Ascending aorta (tissue), 2 donors: ENCODE measurements around the gene CEL. TPM values are rescaled to one million over a fixed set of nuclear protein-coding genes. Genes with fewer than 3 reads are reported as not detected.

Experiments
- DNase-seq, 2 donors: peaks; one replicate each; pipeline ENCODE4 v3.0.0-alpha.2; 2019; ENCODE audit warnings: low spot score in 2 of 2
- H3K27ac ChIP-seq, 2 donors: fragments of 200-600 bp; sonication (generic); one replicate each; pipeline ENCODE4 v1.5.1; 2016 to 2017; ENCODE audit warnings: mild to moderate bottlenecking in 1 of 2
- H3K27me3 ChIP-seq: fragments of 200-600 bp; sonication (generic); one replicate; pipeline ENCODE4 v1.5.1; 2017
- H3K36me3 ChIP-seq, 2 donors: fragments of 200-600 bp; sonication (generic); one replicate each; pipeline ENCODE4 v1.5.1; 2016
- H3K4me1 ChIP-seq, 2 donors: fragments of 200-600 bp; sonication (generic); one replicate each; pipeline ENCODE4 v1.5.1; 2016 to 2017; ENCODE audit warnings: mild to moderate bottlenecking in 1 of 2
- H3K4me3 ChIP-seq, 2 donors: fragments of 200-600 bp; sonication (generic); one replicate each; pipeline ENCODE4 v1.5.1; 2016 to 2017; ENCODE audit warnings: mild to moderate bottlenecking in 1 of 2
- H3K9me3 ChIP-seq, 2 donors: fragments of 200-600 bp; sonication (generic); one replicate each; pipeline ENCODE4 v1.5.1; 2016
- intact Hi-C: fragments of 100-400 bp; cut with DNase I; formaldehyde crosslinking; loops from one replicate; pipeline ENCODE4 v1.15.1; 2023
- total RNA-seq: library from RNA; depleted of rRNA; stranded (reverse); fragments of >200 nt; gene quantifications from one replicate; pipeline ENCODE4 v1.1.0, GENCODE V29; 2016
- TF ChIP-seq, protein P1 (sequence below), 3 experiments: fragments of 200-600 bp in 2 of 3; fragments of 450-650 bp in 1 of 3; sonication (generic) in 2 of 3; IDR thresholded peaks; one replicate each; pipeline ENCODE4 v1.5.1; 2016 to 2019; ENCODE audit warnings: antibody characterized with exemption in 3 of 3, mild to moderate bottlenecking in 1 of 3, moderate library complexity in 1 of 3

The CEL gene
- total RNA-seq, 1 donor from 2014 or later: not detected

DNA sequence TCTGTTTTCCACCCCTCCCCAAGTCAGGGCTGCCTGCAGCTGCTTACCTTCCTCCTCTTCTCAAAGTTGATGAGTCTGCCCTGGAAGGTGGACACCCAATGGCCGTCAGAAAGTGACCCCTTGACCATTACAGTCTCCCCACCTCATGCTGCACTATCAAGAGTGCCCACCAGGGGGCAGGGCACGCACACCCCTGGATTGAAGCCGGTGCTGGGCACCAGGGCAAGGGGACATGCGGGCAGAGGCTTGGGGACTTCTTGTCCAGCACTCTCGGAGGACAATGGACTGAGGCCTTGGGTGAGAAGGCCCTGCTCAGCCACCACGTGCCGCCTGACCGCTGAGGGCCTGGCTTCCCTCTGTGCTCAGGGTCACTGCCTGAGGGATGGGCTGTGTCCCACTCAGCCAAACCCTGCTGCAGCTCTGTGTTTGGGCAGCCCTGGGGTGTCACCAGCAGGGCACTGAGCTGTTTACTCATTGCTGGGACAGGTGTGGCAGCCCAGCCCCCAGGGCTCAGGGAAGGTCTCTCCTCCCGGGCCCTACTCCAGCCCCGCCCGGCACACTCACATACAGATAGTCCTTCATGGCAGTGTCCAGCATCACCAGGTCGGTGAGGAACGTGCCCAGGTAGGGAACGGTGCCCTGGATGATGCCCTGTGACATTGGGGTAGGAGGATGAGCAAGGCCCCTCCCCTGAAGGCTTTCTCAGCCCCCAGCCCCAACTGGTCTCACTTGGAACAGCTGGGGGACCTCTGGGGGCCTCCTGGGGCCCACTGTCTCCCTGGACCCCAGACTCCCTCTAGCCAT lies 41.6 kb downstream of the CEL start:
- peaks cover 77 to 94% of the 10 kb centered on the region in 2 donors for H3K36me3 ChIP-seq
- intact Hi-C loops: loop anchor here (1.0 to 2.0 kb wide), 2 partner anchors 17 to 41 kb away; partner anchors contain the start of gene RALGDS
- DNase-seq: peak in 1 of 2 donors; percentile 61

DNA sequence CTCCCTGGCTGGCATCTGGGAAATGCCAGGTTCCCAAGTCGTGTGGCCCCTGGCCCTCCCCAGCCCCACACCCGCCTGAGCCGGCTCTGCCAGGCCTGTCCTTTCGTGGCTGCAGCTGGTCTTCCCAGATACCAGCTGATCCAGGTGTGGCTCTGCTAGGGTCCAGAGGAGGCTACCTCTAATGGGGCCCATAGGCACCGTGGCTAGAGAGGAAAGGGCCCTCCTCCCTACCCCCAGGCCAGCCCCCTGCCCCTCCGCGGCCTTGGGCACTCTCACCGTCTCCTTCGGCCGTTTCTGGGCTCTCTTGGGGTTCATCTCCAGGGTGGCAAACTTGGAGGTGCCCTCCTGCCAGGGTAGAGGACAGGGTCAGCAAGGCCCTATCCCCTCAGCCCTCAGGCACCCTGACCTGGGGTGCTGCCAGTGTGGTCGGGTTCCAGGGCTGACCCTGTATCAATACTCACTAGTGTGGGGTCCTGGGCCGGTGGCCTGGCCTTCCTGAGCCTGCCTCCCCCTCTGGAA lies 42.3 kb downstream of the CEL start:
- H3K4me3 ChIP-seq: no peak overlapping the region
- H3K36me3 ChIP-seq: peaks cover 78 to 94% of the 10 kb centered on the region in 2 donors
- no peaks in the 10 kb centered on the region for H3K4me1 ChIP-seq
- H3K27ac ChIP-seq: no peak overlapping the region
- H3K27me3 ChIP-seq: no peaks in the 10 kb centered on the region
- intact Hi-C loops: loop anchor here (1.0 to 2.0 kb wide), 2 partner anchors 17 to 40 kb away; partner anchors contain the start of gene RALGDS
- TF ChIP-seq, protein P1, sequence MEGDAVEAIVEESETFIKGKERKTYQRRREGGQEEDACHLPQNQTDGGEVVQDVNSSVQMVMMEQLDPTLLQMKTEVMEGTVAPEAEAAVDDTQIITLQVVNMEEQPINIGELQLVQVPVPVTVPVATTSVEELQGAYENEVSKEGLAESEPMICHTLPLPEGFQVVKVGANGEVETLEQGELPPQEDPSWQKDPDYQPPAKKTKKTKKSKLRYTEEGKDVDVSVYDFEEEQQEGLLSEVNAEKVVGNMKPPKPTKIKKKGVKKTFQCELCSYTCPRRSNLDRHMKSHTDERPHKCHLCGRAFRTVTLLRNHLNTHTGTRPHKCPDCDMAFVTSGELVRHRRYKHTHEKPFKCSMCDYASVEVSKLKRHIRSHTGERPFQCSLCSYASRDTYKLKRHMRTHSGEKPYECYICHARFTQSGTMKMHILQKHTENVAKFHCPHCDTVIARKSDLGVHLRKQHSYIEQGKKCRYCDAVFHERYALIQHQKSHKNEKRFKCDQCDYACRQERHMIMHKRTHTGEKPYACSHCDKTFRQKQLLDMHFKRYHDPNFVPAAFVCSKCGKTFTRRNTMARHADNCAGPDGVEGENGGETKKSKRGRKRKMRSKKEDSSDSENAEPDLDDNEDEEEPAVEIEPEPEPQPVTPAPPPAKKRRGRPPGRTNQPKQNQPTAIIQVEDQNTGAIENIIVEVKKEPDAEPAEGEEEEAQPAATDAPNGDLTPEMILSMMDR (IDR thresholded peaks at IDR 0.05): no peak
- no peaks in the 10 kb centered on the region for H3K9me3 ChIP-seq
- peak in 1 of 2 donors; percentile 61 for DNase-seq

More for the DNA sequence above, 41.6 kb downstream of the CEL start:
- Histone ChIP-seq H3K4me1 (no peaks in the 10 kb centered on the region), H3K4me3 (no peak overlapping the region), H3K27me3 (no peaks in the 10 kb centered on the region), H3K9me3 (no peaks in the 10 kb centered on the region), H3K27ac (no peak overlapping the region)
- TF ChIP-seq, protein P1 (IDR thresholded peaks at IDR 0.05): peak; percentile 95 to 98 (median 95)

DNA sequence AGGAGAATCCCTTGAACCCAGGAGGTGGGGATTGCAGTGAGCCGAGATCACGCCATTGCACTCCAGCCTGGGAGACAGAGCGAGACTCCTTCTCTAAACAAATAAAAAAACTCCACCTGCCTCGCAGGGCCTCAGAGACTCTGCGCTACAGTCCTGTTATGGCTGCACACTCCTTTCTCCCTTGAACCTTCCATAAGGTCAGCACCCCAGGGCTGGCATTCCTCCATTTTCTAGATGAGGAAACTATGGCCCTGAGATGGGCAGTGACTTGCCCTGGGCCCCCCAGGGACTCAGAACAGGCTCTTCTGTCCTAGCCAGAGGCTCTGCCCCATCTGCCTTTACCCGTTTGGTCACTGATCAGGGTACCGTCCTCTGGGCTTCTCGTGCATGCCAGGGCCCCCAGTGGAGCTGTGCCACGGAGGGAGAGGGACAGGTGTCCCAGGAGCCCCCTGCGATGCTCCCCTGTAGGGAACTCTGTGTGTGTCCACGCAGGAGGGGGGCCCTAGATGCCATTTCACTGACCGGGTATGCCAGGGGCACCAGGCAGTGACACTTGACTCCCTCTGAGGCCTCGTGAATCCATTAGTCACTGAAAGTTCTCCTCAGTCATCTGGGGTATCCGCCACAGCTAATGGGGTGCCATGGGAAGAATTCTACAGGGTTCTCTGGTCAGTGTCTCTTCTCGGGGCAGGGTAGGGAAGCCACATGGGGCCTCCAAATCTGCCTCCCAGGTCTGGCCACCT lies 43.1 kb downstream of the CEL start:
- Histone ChIP-seq H3K4me3 (no peak overlapping the region), H3K27ac (no peak overlapping the region), H3K4me1 (no peaks in the 10 kb centered on the region), H3K9me3 (no peaks in the 10 kb centered on the region), H3K27me3 (no peaks in the 10 kb centered on the region), H3K36me3 (peaks cover 82 to 94% of the 10 kb centered on the region in 2 donors)
- TF ChIP-seq, protein P1 (IDR thresholded peaks at IDR 0.05): no peak
- DNase-seq: peak in 1 of 2 donors; percentile 54
- intact Hi-C loops: no loop called here

DNA sequence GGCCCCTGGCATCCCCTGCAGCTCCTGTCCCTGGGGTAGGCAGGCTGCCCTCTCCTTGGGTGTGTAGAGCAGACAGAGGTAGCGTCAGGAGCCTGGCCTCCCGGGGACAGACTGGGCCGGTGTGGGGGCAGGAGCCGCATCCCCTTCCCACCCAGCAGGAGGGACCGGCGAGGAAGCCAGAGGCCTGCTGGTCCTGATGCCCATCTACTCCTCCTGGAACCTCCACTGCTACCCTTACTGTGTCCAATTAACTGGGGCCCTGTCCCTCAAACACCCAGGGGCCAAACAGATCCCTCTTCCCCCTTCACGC lies 43.6 kb downstream of the CEL start:
- Histone ChIP-seq H3K4me1 (no peaks in the 10 kb centered on the region), H3K27ac (no peak overlapping the region), H3K36me3 (peaks cover 81 to 94% of the 10 kb centered on the region in 2 donors), H3K4me3 (no peak overlapping the region), H3K9me3 (no peaks in the 10 kb centered on the region), H3K27me3 (no peaks in the 10 kb centered on the region)
- intact Hi-C loops: no loop called here
- peak in 1 of 2 donors; percentile 59 for DNase-seq
- TF ChIP-seq, protein P1 (IDR thresholded peaks at IDR 0.05): no peak

DNA sequence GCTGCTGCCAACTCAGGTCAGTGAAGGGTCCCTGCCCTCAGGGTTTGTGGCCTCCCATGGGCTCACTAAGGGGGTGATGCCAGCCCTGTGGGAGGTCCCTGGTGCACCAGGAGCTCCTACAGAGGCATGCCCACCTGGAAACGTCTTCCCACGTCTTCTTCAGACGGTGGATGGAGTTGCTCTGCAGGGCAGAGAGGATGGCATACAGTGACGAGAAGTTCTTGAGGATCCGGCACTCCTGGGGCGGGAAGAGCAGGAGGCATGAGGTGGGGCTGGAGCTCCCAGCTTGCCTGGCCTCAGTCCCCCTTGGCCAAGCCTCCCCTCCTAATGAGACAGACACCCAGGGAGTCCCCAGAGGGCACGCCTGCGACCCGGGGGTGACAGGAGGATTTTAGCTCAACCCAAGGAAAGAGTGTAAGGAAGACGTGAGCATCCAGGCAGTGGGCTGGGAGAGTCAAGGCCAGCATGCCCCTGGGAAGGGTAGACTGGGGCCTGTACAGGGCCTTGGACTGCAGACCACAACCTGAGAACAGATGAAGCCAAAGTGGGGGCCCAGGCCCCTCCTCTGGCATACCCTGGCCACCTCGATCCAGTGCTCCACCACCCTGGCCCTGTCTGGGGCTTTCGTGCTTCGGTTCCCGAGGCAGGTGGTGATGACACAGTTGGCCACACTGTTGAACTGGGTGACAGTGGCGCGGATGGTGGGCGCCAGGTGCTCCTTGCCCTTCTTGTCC lies 44.9 kb downstream of the CEL start:
- no peaks in the 10 kb centered on the region for H3K9me3 ChIP-seq
- DNase-seq: peak in 1 of 2 donors; percentile 57
- no peak overlapping the region for H3K27ac ChIP-seq
- TF ChIP-seq, protein P1 (IDR thresholded peaks at IDR 0.05): no peak
- H3K4me1 ChIP-seq: no peaks in the 10 kb centered on the region
- intact Hi-C loops: no loop called here
- peaks cover 73 to 91% of the 10 kb centered on the region in 2 donors for H3K36me3 ChIP-seq
- no peaks in the 10 kb centered on the region for H3K27me3 ChIP-seq
- no peak overlapping the region for H3K4me3 ChIP-seq
